HTERT RPE-1 (cell line): ENCODE results near the gene INTS2.
"Not testable (repeated sequence)": the region's sequence is repeated elsewhere in the genome, so short reads cannot be mapped to it uniquely, and the experiment has no call there.

Source experiments
- in situ Hi-C: fragments of 300-500 bp; cut with MboI; formaldehyde crosslinking; loops from 4 replicates; pipeline ENCODE4 v1.14.3; 2020; ENCODE audit warnings: low sequenced_read_pairs

The INTS2 gene, protein sequence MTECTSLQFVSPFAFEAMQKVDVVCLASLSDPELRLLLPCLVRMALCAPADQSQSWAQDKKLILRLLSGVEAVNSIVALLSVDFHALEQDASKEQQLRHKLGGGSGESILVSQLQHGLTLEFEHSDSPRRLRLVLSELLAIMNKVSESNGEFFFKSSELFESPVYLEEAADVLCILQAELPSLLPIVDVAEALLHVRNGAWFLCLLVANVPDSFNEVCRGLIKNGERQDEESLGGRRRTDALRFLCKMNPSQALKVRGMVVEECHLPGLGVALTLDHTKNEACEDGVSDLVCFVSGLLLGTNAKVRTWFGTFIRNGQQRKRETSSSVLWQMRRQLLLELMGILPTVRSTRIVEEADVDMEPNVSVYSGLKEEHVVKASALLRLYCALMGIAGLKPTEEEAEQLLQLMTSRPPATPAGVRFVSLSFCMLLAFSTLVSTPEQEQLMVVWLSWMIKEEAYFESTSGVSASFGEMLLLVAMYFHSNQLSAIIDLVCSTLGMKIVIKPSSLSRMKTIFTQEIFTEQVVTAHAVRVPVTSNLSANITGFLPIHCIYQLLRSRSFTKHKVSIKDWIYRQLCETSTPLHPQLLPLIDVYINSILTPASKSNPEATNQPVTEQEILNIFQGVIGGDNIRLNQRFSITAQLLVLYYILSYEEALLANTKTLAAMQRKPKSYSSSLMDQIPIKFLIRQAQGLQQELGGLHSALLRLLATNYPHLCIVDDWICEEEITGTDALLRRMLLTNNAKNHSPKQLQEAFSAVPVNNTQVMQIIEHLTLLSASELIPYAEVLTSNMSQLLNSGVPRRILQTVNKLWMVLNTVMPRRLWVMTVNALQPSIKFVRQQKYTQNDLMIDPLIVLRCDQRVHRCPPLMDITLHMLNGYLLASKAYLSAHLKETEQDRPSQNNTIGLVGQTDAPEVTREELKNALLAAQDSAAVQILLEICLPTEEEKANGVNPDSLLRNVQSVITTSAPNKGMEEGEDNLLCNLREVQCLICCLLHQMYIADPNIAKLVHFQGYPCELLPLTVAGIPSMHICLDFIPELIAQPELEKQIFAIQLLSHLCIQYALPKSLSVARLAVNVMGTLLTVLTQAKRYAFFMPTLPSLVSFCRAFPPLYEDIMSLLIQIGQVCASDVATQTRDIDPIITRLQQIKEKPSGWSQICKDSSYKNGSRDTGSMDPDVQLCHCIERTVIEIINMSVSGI

DNA sequence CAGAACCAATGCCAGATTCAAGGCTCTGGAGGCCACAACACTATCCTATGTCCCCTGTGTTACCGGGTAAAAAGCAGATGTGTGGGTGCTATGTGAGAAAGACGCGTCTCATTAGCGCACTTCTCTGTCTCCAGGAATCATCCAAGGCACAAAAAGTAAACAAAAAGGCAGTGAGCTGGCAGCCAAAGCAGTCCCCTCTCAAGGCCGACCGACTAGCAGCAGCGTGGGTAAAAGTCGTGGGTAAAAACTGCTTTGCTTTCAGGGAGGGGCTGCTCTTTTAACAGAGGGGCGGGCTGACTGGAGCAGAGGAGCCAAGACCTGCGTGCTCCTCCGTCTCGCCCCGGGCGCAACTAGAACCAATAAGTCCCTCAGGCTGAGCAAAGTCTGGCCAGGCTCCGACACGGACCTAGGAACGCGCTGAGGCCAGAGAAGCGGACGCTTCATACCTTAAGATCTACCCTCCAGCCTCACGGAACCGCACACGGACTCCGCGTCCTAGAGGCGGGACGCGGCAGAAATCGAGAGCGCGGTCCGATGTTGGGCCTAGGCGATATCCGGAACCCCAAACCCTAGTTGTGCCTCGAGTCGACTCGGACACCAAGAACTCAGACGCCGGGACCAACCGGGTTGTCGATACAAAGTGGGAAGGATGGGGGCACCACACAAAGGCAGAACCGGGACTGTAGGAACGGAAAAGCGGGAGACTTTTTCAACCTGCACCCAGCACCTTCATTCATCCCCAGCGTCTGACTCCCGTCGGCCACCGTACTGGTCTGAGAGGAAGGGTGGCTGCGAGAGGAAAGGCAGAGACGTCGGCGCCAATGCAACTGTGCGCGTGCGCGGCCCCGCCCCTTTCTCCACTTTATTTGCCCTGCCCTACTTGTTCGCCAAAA, at the start of gene INTS2:
TSS of gene INTS2 (minus strand) at position 775 of the 893 bp plus-strand sequence. CDS start 1,338 bp downstream, outside the sequence.
- in situ Hi-C loops = no loop called here

DNA sequence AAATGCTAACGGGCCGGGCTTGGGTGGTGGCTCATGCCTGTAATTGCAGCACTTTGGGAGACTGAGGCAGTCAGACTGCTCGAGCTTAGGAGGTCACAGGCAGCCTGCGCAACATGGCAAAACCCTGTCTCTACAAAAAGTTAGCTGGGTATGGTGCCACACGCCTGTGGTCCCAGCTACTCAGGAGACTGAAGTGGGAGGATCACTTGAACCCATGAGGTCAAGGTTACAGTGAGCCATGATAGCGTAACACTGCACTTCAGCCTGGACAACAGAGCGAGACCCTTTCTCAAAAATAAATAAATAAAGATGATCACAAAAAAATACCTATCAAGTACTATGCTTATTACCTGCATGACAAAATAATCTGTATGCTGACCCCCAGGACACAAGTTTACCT, 46.3 kb upstream of the INTS2 start:
- in situ Hi-C loops = no loop called here

DNA sequence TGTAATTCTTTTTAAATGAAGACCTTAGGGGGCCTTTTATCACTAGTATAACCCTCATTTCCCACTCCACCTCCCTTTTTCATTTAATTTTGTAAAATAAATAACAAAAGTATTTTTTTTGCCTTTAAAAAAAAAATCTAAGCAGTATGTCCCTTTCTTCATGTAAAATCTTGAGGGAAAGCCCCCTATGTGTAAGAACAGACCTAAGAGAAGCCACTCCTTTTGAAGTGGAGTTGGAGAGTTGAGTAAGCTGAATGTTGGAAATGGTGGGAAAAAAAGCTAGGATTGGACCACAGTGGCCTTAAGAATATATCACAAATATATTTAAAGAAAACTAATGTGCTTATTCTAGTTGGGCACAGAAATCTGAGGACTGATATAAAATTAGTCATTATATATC, 44.5 kb upstream of the INTS2 start:
- in situ Hi-C loops = no loop called here

DNA sequence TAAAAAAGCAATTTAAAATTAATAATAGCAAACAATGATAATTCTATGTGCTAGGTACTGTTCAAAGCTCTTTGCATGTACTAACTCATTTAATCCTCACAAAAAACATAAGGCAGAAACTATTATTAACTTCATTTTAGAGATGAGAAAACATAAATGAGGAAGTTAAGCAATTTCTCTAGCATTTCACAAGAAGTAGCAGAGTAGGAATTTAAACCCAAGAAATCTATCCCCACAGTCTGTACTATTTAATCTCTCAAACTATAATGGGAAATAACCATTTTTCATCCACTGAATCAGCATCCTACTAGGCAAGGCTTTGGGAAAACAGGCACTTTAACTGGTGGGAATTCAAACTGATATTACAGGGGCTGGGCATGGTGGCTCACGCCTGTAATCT, 42.2 kb upstream of the INTS2 start:
- in situ Hi-C loops = no loop called here

DNA sequence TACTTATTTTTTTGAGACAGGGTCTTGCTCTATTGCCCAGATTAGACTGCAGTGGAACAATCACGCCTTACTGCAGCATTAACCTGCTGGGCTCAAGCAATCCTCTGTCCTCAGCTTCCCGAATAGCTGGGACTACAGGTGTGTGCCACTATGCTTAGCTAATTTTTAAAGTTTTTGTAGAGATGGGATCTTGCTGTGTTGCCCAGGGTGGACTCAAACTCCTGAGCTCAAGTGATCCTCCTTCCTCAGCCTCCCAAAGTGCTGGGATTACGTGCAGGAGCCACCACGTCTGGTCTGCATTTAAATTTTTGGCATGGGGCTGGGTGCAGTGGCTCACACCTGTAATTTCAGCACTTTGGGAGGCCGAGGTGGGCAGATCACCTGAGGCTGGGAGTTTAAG, 41.0 kb upstream of the INTS2 start:
- in situ Hi-C loops = no loop called here

DNA sequence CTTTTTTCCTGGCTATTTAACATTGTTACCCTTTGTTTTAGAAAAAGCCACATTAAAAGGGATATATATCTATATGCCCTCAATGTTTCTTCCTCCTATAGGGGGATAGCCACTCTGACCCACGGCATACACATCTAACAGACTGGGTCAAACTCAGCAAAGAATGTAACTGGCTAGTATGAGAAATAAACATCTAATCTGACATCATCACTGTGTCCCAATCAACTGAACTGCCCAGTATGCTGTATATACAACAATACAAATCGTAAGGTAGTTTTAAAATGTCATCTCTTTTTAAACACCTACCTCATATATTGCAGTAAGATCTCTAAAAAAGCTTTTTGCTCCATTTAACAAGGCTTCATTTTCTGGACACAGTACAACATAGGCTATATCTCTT, 39.9 kb upstream of the INTS2 start:
- in situ Hi-C loops = no loop called here

DNA sequence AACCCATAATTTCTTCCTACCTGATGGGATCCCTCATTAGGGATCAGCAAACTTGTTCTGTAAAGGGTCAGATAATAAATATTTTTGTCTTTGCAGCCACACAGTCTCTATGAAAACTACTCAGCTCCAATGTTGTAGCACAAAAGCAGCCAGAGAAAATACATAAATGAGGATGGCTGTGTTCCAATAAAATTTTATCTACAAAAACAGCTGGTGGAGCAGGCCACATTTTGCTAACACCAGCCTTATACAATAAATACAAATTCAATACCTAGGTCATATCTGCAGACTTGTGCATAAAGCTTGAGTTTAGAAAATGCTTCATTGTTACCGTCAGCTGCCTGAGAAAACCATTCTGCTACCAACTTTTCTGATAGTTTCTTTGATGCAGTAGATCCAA, 38.4 kb upstream of the INTS2 start:
- in situ Hi-C loops = no loop called here

DNA sequence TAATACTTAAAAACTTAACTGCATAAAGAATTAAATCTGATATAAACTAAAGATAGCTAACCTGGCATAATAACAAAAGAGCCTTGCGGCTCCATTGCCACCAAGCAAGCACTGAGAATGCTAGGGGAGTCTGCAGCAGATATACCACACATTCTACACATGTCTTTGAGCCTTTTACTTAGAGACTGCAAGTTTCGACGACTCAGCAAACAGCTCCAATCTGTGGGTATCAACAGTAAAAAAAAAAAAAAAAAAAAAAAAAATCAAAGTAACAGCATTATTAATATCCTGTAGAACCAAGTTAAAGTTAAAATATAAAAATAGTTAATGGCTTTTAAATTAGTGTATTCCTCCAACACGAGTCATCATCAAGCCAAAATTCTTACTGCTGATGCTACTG, 27.8 kb upstream of the INTS2 start:
- in situ Hi-C loops = no loop called here

DNA sequence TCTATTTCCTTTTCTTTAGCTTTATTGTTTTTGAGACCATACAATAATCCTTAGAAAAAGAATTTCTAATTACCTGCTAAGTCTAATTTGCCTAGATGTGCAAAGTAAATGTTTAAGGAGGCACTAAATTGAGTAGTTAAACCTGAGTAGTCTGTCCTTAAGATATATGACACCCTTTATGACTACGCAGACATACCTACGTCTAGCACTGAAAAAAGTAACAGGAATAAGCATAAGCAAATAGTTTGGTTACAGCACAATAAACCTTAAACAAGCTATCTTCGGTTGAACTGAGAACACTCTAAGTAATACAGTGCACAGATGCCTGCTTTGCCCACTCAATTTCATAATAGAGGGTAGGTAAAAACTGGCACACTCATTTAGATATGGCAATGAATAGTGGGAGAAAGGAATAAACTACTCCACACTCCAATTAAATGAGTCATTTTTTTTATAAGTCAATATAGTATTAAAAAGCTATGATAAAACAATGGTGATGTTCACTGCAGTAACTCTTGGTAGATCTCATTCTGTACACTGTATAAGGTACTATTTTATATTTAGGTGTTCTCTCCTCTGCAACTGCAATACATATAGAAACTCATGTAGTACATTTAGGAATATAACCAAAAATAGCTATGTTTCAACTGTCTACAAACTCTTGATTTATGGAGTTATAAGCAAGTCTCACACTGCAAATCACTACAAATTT, 19.7 kb upstream of the INTS2 start:
- in situ Hi-C loops = no loop called here

DNA sequence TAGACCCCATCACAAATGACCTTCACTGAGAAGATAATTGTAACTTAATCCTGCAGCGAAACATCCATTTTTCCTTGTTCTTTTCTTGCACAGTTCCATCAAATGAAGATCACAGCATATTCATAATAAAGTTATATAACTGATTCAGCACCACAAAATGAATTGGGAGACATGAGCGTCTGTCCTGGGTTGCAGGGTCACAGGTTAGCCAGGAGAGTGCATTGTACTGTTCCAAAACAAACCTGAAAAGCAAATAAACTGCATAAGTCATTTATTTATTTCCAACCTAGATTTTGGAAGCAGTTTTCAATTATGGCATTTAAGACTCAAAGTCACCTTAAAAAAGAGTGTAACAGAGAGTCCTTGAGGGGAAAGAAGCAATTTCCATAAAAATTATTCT, 18.6 kb upstream of the INTS2 start:
- in situ Hi-C loops = no loop called here

DNA sequence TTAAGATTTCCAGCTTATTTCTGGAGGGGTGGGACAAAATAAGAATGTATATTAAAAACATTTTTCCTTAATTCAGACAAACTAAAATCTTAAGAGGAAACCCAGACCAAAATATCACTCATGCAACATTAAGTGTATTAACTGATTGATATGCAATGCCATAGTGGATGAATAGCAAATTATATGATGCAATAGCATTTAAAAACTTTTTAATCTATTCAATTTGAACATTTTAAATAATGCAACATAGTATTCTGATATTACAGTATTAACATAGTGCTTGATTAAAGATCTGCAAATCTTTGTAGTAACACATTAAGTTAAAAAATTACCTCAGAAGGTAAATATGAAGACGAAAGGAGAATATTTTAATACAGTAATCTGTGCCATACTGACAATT, 15.3 kb upstream of the INTS2 start:
- in situ Hi-C loops = no loop called here

DNA sequence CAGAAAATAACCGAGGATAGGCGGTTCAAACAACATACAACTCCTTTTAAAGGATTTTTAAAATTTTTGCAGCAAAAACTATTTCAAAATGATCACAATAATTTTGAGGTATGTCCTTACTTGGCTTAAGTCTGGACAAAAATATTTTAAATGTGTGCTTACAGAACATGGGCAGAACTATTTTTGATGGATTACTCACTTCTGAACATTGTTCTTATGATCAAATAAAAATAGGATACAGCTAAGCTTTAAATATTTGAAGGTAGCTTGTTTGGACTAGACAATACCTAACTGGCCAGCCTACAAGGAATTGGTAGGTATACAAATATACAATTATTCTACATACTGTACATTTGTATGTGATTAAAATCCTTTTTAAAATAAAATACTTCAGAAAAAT, 14.3 kb upstream of the INTS2 start:
- in situ Hi-C loops = no loop called here

DNA sequence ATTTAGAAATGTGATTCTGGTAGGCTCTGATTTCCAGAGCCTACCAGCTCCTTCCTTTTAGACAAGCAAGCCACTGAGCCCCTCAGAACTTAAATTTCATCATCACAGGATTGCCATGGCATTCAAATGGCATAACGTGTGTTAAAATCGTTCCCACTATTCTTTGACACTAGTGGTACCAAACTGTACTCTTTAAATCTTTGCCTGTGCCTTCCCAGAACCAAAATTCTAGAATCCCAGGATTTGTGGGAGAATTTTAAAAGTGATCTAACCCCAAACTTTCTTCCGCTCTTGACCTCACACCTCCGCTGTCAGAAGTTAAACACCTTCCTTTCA, 287 bp upstream of the INTS2 start:
- in situ Hi-C loops = no loop called here

DNA sequence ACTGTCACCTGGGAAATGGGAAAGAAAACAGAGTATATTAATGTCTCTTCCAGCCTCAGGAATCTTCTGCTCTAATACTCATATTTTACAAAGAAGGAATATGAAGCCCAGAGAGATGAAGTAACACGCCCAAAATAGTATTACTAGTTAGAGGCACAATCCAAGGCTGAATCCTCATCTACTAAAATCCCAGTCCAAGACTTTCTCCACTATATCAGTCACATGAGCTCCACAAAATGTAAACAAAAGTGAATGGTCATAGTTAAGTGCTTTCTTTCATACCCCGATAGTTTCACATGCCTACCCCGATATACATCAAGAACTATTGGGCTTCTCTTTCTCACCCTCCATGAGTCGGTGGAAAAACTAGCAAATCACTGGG, 965 bp downstream of the INTS2 start:
- in situ Hi-C loops = no loop called here

DNA sequence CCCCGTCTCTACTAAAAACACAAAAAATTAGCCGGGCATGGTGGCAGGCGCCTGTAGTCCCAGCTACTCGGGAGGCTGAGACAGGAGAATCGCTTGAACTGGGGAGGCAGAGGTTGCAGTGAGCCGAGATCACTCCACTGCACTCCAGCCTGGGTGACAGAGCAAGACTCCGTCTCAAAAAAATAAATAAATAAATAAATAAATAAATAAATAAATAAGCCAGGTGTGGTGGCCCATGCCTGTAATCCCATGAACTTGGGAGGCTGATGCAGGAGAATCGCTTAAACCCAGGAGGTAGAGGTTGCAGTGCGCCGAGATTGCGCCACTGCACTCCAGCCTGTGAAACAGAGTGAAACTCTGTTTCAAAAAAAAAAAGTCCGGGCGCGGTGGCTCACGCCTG, 12.6 kb downstream of the INTS2 start:
- in situ Hi-C loops = not testable (repeated sequence)

DNA sequence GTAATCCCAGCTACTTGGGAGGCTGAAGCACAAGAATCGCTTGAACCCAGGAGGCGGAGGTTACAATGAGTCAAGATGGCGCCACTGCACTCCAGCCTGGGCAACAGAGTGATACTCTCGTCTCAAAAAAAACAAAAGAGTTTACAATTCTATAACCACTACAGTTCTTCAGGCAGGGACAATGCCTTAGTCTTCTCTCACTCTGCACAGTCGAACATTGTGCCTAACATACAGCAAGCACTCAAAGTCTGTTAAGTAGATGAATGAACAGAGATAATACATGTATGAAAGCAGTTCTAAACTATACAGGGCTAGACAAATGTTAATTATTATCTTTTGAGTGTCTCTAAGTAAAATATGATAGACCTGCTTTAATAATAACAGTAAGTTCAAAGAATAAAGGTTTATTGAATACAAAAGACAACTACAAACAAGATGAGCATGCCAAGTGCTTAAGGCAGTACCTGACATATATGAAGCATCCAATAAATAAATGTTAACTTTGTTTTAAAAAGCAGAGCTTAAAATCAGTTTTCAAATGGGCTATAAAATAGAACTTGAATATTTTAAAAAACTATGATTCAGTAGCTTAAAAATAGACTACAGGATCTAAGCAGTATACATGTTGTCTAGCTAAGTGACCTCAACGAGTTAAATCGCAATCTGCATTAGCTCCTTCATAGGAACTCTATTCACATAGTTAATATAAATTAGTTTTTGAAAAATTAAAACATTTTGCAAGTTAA, 19.3 kb downstream of the INTS2 start:
- in situ Hi-C loops = no loop called here

DNA sequence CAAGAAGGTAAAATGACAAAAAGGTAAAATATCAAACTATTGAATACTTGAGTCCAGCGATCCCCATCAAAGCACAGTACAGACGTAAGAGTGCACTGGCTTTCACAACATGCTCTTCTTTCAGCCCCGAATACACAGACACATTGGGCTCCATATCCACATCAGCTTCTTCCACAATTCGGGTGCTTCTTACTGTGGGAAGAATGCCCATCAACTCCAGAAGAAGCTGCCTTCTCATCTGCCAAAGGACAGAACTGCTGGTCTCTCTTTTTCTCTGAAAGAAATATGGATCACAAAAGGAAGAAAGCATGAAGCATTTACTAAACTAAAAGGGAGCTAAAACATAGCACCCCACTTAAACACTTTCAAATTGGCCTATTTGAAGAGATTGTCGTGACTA, 20.4 kb downstream of the INTS2 start:
- in situ Hi-C loops = no loop called here

DNA sequence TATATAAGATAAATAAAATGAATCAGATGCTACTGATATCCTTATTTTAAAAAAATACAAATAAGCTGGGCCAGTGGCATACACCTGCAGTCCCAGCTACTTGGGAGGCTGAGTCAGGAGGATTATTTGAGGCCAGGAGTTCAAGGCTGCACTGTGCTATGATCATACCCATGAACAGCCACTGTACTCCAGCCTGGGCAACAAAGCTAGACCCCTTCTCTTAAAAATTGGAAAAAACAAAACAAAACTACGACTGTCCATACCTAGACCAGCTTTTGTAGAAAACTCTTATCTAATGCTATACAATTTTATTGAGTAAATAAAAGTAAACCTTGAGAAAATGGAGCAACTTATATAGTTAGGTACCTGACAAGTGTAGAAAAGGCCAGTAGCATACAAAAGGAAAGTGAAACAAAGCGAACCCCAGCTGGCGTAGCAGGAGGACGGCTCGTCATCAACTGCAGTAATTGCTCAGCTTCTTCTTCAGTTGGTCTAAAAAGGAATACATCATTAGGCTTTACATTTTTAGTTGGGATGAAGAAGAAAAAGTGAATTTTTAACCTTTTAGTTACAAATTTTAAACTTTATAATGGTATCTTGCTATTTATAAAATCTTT, 23.6 kb downstream of the INTS2 start:
- in situ Hi-C loops = no loop called here

DNA sequence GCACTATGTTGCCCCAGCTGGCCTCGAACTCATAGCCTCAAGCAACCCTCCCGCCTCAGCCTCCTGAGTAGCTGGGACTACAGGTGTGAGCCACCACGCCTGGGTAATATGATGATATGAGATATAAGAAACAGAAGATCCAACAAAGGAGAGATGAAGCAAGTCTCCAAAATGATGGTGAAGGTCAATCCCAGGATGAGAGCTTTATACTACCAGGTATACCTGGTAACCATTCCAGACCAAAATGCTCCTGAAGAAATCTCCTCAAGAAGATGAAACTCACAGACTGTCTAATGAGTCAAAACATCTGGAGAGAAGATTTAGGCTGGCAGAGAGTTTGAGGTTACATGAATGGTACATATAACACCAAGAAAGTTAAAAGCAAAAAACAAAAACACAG, 24.5 kb downstream of the INTS2 start:
- in situ Hi-C loops = no loop called here
